Measurements from ENCODE around the gene SERPINB3.

GRCh38 chr18:63627819-63628218 is 33.9 kb downstream of the SERPINB3 start:
- no peak for TF ChIP-seq POLR2AphosphoS5 (IDR thresholded peaks at IDR 0.05)
- TF ChIP-seq POLR2A (IDR thresholded peaks at IDR 0.05) = no peak

All from stomach (tissue), 4 donors.